Stimulated activated CD8-positive, alpha-beta memory T cell treated with anti-CD3 and anti-CD28 coated beads, Interleukin-2, amount 100 ng/mL, for 1 hour (primary cell): ENCODE data around the gene MAT2A.

Experiments
- DNase-seq, 2 donors: peaks; one replicate each; pipeline ENCODE4 v3.0.0-alpha.2; 2020; ENCODE audit warnings: low read depth in 2 of 2

The MAT2A gene

GRCh38 chr2:85538507-85539360, at the start of gene MAT2A:
TSS of gene MAT2A (plus strand) at chr2:85539168. CDS start at chr2:85539288, 120 bp downstream.
- DNase-seq: peak; percentile 75 to 82

GRCh38 chr2:85490861-85491755, 47.9 kb upstream of the MAT2A start:
- DNase-seq: no peak

- no peak for DNase-seq
Observed at GRCh38 chr2:85496436-85496835, 42.5 kb upstream of the MAT2A start.

- no peak for DNase-seq
Observed at GRCh38 chr2:85497944-85498630, 40.9 kb upstream of the MAT2A start.

GRCh38 chr2:85501248-85501647, 37.7 kb upstream of the MAT2A start:
- DNase-seq: no peak

- no peak for DNase-seq
Observed at GRCh38 chr2:85502720-85503119, 36.2 kb upstream of the MAT2A start.

GRCh38 chr2:85503168-85503850, 35.7 kb upstream of the MAT2A start:
- no peak for DNase-seq

GRCh38 chr2:85503851-85504777, 34.9 kb upstream of the MAT2A start:
- no peak for DNase-seq

GRCh38 chr2:85504778-85505261, 34.1 kb upstream of the MAT2A start:
- DNase-seq: no peak

- DNase-seq: no peak
Observed at GRCh38 chr2:85505551-85506238, 33.3 kb upstream of the MAT2A start.

- no peak for DNase-seq
Observed at GRCh38 chr2:85506768-85507181, 32.2 kb upstream of the MAT2A start.

GRCh38 chr2:85511008-85511811, 27.8 kb upstream of the MAT2A start:
- no peak for DNase-seq

- DNase-seq: no peak
Observed at GRCh38 chr2:85514323-85514722, 24.6 kb upstream of the MAT2A start.

- no peak for DNase-seq
Observed at GRCh38 chr2:85516653-85517389, 22.1 kb upstream of the MAT2A start.

- no peak for DNase-seq
Observed at GRCh38 chr2:85522090-85522647, 16.8 kb upstream of the MAT2A start.

- DNase-seq: no peak
Observed at GRCh38 chr2:85523062-85523902, 15.7 kb upstream of the MAT2A start.

GRCh38 chr2:85523903-85524335, 15.0 kb upstream of the MAT2A start:
- no peak for DNase-seq
